Eye (tissue), 1 donor: ENCODE results near the gene PRDX4.
A peak's percentile ranks its signal among the peaks of the same experiment; 100 is the strongest.
"Not testable (repeated sequence)": the region's sequence is repeated elsewhere in the genome, so short reads cannot be mapped to it uniquely, and the experiment has no call there.

Experiments used
- DNase-seq: peaks from one replicate; pipeline ENCODE4 v3.0.0-alpha.2; 2015

The PRDX4 gene

GRCh38 chrX:23676486-23676885 lies 9.2 kb downstream of the PRDX4 start:
- not testable (repeated sequence) for DNase-seq

GRCh38 chrX:23692166-23692565 lies 24.9 kb downstream of the PRDX4 start:
- DNase-seq = no peak

- peak; percentile 65 for DNase-seq
These were observed 27.3 kb downstream of the PRDX4 start for GRCh38 chrX:23694606-23695005.

- DNase-seq = no peak
These were observed 32.4 kb downstream of the PRDX4 start for GRCh38 chrX:23699636-23700194.

GRCh38 chrX:23704673-23705206 lies 37.4 kb downstream of the PRDX4 start:
- no peak for DNase-seq

- no peak for DNase-seq
These were observed 37.9 kb downstream of the PRDX4 start for GRCh38 chrX:23705235-23705634.

GRCh38 chrX:23720117-23720677 lies 52.9 kb downstream of the PRDX4 start:
- no peak for DNase-seq

GRCh38 chrX:23726191-23726590 lies 58.9 kb downstream of the PRDX4 start:
- DNase-seq = no peak

- DNase-seq = no peak
These were observed 59.9 kb downstream of the PRDX4 start for GRCh38 chrX:23727206-23727605.

GRCh38 chrX:23729214-23729613 lies 61.9 kb downstream of the PRDX4 start:
- DNase-seq = no peak

GRCh38 chrX:23731951-23732350 lies 64.7 kb downstream of the PRDX4 start:
- no peak for DNase-seq

GRCh38 chrX:23732704-23733103 lies 65.4 kb downstream of the PRDX4 start:
- no peak for DNase-seq
